ENCODE measurements around the gene DHX38. TPM values are rescaled to one million over a fixed set of nuclear protein-coding genes. Genes with fewer than 3 reads are reported as not detected.

The DHX38 gene
- total RNA-seq, 4 donors from 2014 or later: 37.6 to 60.8 (median 52.8) TPM

- Histone ChIP-seq H3K27ac (no peak overlapping the region), H3K4me3 (no peak overlapping the region), H3K4me1 (peaks cover 0 to 15% (median 3%) of the 10 kb centered on the region in 4 donors), H3K9me3 (no peaks in the 10 kb centered on the region), H3K27me3 (no peaks in the 10 kb centered on the region), H3K36me3 (no peaks in the 10 kb centered on the region)
- DNase-seq: no peak
- intact Hi-C loops (cut with DNase I; ENCODE audit: low total_unique reads) (no loop called here), in situ Hi-C loops (cut with MboI; ENCODE audit: low pct_ligation_motif_present in 1 of 4, low pct_unique_long_range_greater_than_20kb in 1 of 4, low sequenced_read_pairs in 3 of 4) (no loop called here)
- WGBS, 2 donors (ENCODE audit: low coverage in 1 of 2): 49 to 56% methylated on average over 6 of the region's 6 CpGs
- TF ChIP-seq POLR2AphosphoS5 (IDR thresholded peaks at IDR 0.05) (no peak), POLR2A (IDR thresholded peaks at IDR 0.05) (no peak), EP300 (IDR thresholded peaks at IDR 0.05; ENCODE audit: low read depth) (no peak)
- TF ChIP-seq, protein P1, sequence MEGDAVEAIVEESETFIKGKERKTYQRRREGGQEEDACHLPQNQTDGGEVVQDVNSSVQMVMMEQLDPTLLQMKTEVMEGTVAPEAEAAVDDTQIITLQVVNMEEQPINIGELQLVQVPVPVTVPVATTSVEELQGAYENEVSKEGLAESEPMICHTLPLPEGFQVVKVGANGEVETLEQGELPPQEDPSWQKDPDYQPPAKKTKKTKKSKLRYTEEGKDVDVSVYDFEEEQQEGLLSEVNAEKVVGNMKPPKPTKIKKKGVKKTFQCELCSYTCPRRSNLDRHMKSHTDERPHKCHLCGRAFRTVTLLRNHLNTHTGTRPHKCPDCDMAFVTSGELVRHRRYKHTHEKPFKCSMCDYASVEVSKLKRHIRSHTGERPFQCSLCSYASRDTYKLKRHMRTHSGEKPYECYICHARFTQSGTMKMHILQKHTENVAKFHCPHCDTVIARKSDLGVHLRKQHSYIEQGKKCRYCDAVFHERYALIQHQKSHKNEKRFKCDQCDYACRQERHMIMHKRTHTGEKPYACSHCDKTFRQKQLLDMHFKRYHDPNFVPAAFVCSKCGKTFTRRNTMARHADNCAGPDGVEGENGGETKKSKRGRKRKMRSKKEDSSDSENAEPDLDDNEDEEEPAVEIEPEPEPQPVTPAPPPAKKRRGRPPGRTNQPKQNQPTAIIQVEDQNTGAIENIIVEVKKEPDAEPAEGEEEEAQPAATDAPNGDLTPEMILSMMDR (IDR thresholded peaks at IDR 0.05): no peak
Measured at GRCh38 chr16:72162105-72162692, 68.6 kb downstream of the DHX38 start.

Other genes starting within 250 kb of the DHX38 start
- gene ATXN1L, start 247.9 kb upstream of the DHX38 start, total RNA-seq: 10 to 100 TPM; 16.7 to 33.3 (median 24.1) TPM
- 10 to 100 TPM in 3 of 4 donors, 1 to 10 TPM in 1; 9.4 to 31.6 (median 13.6) TPM for gene ZNF821, start 209.7 kb upstream of the DHX38 start, total RNA-seq
- gene IST1, start 198.3 kb upstream of the DHX38 start, total RNA-seq: 100 to 1,000 TPM; 200 to 303 (median 257) TPM
- gene PKD1L3, start 93.4 kb upstream of the DHX38 start, total RNA-seq: under 1 TPM in 1 of 4 donors, not detected in 3; 0.16 TPM
- gene DHODH, start 85.1 kb upstream of the DHX38 start, total RNA-seq: 1 to 10 TPM in 2 of 4 donors, under 1 TPM in 1, not detected in 1; 0.75 to 4.8 (median 1.6) TPM
- 1 to 10 TPM in 1 of 4 donors, not detected in 3; 1.9 TPM for gene HP, start 39.3 kb upstream of the DHX38 start, total RNA-seq
- not detected for gene HPR, start 30.6 kb upstream of the DHX38 start, total RNA-seq
- 10 to 100 TPM in 3 of 4 donors, 1 to 10 TPM in 1; 9.8 to 23.9 (median 12.8) TPM for gene TXNL4B, start 227 bp upstream of the DHX38 start, total RNA-seq
- 1 to 10 TPM in 3 of 4 donors, under 1 TPM in 1; 0.75 to 8.4 (median 4.2) TPM for gene PMFBP1, start 78.3 kb downstream of the DHX38 start, total RNA-seq

Data from transverse colon (tissue), 4 donors.